HG03439 (cell line): ENCODE measurements around the gene STK24.

Source experiments
- ATAC-seq: cut with Tn5 transposase; IDR thresholded peaks from one replicate; pipeline ENCODE4 v1.9.1; 2021; ENCODE audit warnings: mild to moderate bottlenecking, moderate library complexity; ENCODE audit not compliant: unreplicated experiment

STK24 gene

DNA sequence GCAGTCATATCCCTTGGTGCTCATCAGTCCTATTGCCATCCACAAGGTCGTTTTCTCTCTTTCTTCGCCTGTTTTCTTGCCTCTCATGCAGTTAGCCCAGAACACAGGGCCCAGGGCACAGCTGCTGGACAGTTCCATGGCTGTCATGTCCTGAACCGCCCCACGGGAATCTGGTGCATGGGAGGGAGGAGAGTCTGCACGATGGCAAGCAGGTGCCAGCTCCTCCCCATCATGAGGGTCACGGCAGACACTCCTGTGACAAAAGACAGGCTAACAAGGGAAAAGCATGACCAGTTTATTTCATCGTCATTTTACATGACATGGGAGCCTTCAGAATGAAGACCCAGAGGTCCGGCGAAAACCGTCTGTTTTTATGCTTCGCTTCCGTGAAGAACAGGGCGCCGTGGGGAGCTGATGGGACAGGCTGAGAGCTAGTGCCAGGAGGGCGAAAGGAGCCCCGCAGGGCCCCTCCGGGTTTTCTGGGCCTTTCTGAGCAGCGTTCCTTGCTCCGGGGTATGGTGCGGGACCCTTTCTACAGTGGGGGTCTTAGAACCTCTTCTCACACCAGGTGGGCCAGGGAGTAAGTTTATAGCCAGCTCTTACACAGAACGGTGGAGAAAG is 135.7 kb downstream of the STK24 start:
- ATAC-seq: no peak

DNA sequence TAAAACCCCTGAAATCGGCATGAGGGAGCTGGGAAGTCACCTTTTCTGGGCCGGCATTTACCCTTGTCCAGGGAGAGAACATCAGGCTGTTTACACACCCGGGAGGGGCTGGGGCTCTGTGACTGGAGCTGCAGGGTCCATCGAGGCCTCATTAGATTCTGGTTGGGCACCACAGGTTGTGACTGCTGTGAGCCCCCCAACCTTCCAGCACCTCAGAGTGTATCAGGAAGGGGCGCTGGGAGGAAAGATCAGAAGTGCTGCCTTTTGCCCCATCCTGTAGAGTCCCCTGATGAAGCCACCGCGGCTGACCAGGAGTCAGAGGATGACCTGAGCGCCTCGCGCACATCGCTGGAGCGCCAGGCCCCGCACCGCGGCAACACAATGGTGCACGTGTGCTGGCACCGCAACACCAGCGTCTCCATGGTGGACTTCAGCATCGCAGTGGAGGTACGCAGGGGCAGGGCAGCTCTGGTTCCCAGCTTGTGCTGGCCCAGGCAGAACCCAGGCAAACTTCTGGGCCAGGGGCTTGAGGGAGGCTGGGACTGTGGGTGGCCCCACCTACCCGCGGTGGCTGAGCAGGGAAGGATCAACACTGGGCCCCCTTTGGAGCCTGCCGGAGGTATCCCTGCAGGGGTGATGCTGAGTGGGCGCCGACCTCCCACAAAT is 136.4 kb downstream of the STK24 start:
- ATAC-seq: no peak

DNA sequence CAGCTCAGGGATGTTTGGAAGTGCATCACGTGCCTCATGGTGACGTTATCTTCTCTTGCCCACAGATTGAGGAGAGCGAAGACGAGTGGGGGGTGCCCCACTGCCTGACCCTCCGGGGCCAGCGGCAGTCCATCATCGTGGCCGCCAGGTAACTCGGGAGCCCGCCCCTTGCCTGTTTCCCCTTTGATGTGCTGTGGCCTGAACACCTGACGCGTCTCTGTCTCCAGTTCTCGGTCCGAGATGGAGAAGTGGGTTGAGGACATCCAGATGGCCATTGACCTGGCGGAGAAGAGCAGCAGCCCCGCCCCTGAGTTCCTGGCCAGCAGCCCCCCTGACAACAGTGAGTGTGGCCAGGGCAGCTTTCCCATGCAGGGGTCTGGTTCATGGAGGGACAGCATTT is 137.0 kb downstream of the STK24 start:
- no peak for ATAC-seq

DNA sequence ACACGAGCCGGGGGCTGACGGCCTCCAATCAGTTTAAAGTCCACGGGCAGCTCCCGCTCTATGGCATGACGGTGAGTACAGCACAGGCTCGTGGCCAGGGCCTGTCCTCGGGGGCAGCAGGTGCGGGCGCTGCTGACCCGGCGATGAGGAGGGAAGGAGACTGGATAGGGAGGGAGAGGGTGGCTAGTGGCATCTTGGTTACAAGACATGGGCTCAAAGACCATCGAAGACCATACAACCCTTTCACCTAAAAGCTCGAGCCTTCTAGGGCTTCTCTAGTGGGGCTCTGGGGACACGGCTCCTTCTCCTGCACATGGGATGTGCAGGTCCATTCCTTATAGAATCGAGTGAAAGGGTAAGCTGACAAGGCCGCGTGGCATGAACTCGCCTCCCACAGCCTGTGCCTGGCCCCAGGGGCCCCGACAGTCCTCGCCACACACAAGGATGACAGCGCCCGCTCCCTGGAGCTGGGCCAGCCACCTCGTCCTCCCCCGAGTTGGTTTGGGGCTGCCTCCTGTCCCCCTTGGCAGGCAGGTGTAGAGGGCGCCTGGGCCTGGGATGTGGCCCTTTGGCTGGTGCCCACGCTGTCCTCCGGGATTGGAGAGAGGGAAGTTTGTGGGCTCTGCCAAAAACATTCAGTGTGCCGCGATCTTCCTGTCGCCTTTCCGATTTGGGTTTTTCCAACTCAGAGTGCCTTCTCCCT is 137.6 kb downstream of the STK24 start:
- no peak for ATAC-seq

DNA sequence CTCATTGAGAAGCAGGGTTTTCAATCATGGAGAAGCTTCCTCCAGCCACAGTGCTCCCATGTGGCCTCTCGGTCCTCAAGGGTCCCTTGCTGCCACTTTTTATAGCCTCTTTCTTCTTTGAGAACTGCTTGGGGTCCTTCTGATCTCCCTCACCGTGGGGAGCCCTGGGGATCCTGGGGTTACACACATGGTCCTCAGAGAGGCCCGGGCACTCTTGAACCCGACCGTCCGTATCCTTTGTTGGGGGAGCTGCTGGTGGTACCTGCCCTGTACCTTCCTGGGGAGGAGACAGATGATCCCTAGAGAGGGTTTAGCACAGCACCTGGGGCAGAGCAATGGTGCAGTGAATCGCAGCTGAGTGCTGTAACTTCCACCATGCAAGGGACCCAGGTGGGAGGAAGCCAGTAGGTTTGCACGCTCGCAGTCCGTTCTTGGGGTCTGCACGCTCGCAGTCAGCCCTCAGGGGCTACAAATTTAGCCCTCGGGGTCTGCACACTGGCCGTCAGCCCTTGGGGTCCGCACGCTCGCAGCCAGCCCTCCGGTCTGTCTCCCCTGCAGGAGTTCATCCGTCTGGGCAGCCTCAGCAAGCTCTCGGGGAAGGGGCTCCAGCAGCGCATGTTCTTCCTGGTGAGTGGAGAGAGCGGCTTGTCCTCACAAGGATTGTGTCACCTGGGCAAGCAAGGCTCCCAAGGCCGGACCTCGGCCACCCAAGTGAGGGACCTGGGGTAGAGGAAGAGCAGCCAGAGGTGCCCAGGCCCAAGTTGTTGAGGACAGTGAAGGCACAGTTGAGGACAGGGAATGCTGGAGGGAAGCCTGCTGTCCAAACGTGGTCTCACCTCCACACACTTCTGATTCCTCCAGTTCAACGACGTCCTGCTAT is 138.4 kb downstream of the STK24 start:
- ATAC-seq: no peak

DNA sequence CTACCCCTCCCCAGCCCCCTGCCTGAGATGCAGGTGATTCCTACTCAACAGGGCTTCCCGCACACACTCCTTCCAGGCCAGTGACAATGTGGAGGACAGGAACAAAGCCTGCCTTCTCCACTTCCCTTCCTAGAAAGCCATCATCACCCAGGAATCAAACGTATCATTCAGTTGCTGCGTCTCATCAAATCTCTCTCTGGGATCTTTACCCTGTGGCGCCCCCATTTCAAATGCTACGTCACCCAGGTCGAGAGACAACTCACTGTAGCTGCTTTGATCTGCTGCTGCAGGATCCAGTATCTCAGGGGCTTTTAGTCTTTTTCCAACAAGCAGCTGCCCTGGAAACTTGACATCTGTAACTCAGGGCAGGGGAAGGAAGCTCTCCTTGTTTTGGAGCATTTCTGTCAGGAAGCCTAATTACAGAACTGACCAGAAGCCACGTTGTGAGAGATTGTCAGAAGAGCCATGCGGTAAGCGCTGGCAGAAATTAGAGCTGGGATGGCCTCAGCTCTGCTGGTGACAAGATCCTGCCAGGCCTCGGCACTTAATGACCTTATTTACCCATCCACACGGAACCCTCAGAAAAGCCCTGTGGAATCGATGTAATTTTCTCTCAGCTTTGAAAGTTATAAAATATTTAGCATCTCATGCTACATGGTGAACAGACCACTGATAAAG is 140.5 kb downstream of the STK24 start:
- no peak for ATAC-seq

DNA sequence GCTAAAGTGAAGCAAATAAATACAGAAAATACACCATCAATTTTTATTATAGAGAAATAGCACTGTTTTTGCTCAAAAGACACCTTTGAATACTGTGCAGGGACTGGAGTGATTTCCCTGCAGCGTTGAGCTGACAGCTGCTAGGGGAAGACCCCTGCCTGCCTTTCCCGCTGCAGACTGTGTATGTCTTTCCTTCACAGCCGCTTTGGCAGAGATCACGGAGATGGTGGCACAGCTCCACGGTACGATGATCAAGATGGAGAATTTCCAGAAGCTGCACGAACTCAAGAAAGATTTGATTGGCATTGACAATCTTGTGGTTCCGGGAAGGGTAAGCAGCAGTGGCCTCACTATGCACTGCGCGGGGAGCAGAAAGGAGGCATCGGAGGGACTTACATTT is 141.5 kb downstream of the STK24 start:
- no peak for ATAC-seq

DNA sequence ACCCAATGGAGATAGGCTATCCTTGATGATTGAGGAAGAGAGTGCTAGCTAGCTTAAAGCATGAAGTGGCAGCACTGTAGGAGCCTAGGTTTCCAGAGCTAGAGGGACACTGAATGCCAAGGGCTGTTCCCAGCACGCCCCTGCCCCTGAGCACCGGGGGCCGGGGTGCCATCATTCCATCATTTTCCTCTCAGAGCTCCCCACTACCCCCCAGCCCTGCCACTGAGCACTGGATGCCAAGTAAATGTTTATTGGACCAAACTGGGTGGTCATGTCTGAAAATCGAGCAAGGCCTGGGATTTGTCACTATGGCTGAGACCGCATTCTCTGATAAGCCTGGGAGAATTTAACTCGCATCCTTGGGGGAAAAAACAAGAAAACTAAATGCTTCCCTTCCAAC is 142.8 kb downstream of the STK24 start:
- no peak for ATAC-seq

DNA sequence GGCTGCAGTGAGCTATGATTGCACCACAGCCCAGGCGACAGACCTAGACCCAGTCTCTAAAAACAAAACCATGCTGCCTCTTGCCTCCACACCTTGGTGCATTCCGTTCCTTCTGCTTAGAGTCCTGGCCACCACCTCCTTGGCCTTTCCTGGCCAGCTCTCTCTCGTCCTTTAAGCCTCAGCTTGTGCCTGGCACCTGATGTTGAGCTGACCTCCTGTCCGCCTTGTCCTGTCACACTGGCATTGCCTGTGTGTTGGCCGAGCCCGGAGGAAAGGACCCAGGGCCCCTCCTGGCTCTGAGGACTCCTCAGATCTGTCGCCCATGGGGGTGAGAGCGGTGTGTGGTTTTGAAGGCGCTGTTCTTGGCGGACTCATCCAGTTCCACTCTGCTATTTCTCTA is 143.3 kb downstream of the STK24 start:
- no peak for ATAC-seq

DNA sequence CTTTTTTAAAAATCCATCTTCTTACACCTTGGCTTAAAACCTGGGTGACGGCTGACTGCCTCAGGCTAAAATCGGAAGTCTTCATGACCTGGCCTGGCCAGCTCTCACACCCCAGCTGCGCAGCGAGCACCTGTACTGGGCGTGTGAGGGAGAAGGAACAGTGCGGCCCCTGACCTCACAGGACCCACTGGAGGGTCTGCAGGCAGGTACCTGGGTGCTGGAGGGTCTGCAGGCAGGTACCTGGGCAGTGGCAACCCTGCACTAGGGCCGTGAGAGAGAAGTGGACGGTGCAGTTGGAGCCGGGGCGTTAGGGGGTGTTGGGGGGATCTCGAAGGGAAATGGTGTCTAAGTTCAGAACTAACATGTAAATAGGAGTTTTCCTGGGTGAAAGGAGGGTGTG is 144.3 kb downstream of the STK24 start:
- no peak for ATAC-seq

DNA sequence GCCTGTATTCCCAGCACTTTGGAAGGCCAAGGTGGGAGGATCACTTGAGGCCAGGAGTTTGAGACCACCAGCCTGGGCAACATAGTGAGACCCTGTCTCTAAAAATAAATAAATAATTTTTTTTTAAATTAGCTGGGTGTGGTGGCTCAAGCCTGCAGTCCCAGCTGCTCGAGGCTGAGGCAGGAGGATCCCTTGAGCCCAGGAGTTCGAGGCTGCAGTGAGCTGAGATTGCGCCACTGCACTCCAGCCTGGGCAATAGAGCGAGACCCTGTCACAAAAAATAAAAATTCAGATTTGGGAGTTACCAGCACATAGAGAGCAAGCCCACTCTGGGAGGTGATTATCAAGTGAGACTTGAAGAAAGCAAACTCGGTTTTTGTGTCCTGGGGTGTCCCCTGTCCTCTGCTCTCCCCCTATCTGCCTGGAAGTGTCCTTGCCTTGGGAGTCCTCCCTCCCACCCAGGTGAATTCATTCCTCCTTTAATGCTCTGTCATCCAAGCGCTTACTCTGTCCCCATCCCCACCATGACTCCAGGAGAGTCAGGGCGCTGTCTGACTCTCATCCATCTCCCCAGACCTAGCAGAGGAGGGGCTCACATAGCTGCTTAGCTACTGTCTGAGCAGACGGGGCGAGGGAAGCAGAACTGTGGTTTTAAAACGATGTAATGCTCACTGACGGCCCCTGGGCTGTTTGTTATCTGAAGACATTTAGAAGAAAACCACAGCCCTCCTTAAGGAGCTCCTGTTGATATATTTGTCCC is 146.8 kb downstream of the STK24 start:
- ATAC-seq: no peak

DNA sequence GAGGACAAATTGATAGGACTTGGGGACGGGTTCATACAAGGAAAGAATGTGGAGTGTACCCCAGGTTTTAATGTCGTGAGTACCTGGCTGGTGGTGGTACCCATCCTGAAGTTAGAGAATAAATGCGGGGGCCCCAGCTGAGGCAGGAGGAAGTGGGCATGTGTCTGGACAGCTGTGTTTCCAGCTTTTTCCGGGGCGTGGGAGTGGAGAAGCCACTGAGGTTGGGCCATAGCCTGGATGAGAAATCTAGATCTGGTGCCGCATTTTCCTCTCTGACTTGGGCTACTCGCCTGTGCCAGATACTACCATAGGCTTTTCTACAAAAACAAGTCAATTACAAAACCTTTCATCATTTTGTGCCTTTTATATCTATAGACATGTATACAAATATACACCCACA is 147.4 kb downstream of the STK24 start:
- ATAC-seq: no peak

DNA sequence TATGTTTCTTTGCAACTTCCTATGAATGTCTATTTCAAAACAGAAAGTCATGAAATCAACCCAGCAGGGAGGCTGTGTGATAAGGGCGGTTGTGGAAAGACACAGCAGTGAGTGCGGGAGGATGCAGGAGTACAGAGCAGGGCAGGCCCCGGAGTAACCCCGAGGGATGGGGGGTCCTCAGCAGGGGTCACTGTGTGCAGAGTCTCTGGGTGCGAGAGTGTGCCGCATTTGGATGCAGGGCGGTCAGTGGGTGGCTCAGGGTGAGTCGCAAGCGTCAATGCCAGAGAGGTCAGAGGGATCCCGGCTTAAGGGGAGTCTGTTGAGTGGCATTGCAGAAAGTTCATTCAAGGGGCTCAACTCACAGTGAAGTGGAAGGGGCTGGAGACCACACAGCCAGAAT is 147.8 kb downstream of the STK24 start:
- no peak for ATAC-seq

DNA sequence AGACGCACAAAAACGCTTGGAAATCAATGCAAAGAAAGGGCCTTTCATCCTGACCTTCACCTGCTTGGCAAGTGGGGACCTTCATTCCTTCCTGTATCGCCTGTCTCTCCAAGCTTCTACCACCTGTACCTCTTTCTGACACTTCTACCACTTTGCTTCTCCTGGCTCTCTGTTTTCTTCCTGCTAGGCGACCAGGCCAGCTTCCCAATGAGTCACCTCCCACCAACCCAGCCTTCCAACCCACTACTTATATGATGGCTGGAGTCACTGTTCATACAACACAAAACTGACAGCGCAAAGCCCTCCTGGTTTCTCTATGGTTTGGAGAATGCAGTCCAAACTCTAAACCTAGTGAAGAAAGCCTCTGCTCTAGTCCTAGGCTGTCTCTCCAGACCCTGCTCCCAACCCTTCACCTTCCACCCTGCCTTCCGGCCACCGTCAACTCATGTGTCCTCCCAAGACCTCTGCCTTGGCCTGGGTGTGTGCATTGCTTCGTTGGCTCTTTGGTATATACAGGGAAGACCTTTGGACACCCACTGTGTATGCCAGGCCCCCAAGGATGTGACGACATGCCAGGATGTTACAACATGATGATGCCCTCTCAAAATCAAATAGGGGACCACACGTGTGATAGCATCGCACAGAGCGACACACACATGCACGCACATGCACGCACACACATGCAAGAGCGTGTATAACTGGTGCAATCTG is 148.5 kb downstream of the STK24 start:
- no peak for ATAC-seq

DNA sequence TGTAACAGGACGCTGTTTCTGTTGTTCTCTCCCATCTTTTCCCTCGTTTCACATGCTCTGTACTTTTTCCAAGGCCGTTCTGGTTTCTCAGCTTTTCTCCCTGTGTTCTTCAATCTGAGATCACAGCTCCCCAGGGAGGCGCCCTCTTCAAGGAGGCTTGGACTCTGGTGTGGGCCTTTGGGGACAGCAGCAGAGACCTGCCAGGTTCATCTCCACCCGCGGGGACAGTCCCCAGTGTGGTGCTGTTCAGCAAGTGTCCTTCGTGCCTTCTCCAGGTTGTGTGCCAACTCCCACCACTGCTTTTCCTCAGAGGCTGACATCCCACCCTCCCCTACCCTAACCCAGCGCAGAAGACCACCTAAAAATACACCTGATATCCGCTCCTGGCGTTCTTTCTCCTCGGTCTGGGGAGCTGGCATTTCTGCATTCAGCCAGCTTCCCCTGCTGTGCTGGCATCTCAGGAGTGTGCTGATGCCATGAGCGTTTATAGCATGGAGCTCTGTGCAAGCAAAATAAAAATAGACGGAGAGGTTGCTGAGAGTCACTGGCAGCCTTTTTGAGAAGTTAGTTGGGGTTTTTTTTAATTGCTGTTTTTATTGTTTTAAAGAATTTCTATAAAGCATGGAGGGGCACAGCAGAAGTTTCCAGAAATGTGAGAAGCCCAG is 149.4 kb downstream of the STK24 start:
- no peak for ATAC-seq

DNA sequence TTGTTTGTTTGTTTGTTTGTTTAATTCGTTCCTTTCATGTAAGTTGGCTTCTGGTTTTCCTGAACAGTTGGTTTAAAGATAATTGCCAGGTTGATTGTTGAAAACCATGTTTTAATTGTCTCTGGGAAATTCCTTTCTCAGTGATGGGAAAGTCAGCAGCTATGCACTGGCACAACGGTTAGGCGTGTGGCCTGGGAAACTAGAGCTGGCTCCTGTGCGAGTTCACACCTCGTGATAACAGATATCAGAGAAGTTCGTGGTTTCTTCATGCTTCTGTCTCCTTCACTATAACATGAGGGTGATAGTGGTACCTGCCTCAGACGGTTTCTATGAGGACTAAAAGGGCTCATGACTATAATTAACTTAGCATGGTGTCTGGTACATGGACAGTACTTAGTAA is 153.5 kb downstream of the STK24 start:
- no peak for ATAC-seq

DNA sequence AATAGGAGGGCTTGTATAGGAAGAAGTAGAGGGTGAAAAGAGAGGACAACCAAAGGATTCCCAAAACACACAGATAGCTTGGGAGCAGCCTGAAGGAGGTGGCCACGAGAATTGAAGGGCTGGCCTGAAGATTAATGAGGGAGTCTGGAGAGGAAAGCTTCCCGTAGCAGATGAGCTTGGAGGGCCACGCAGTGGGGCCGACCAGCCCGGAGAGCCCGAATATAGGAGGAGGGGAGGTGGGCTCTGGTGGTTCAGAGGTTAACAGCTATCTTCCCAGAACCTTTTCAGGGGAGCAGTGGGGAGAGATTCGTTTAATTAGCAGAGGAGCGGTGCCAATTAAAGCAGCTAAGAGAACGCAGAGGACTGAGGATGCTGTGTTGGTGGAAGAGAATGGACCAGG is 154.9 kb downstream of the STK24 start:
- ATAC-seq: no peak

DNA sequence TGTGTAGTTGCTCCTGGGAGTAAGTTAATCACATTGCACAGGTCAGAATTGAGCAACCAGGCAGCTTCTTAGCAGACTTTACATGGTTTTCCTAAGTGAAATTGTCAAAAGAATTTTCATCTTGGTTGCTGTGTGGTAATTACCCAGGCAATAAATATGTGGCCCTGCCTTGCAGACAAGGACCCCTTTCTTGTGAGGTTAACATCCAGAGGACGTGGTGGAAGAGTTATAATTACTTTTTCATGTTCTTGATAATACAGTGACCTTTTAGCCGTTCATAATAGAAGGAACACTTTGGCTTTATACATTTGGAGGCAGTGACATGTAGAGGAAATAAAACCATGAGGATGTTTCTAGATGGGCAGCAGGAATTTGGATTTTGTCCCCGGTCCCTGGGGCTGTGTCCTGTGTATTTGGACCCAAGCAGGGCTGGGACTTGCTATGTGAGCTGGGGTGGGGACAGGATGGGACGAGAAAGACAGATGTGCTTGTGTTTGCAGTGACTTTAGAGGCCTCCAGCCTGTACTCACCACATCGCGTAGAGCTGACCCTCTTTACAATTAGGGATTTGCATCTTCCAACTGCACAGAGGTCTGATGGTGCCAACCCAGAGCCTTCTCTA is 156.2 kb downstream of the STK24 start:
- no peak for ATAC-seq
